GM12878 (cell line): ENCODE results near the gene GPR78. TPM values are rescaled to one million over a fixed set of nuclear protein-coding genes. Genes with fewer than 3 reads are reported as not detected.

ENCODE experiments used
- ATAC-seq: fragments of 200-7000 bp; cut with Tn5 transposase; 3 replicates; pipeline ENCODE4 v1.9.1; 2020; ENCODE audit warnings: mild to moderate bottlenecking, moderate library complexity
- BruUV-seq: library from RNA; stranded (reverse); fragments of 400-500 nt; replicated peaks from 2 replicates; lab custom pipeline; 2021; lab: Mats Ljungman, UMichigan
- CTCF ChIA-PET: fragments of 300-600 bp; sonication (Branson Sonifier 250); formaldehyde crosslinking; extraction: SDS; loops from one replicate; lab custom pipeline; 2021; ENCODE audit warnings: inconsistent platforms; lab: Yijun Ruan, JAX
- POLR2A ChIA-PET: fragments of 350-600 bp; formaldehyde crosslinking; extraction: SDS; loops from one replicate; lab custom pipeline; 2021; ENCODE audit warnings: inconsistent platforms; lab: Charles Lee
- RAD21 ChIA-PET: fragments of 300-600 bp; sonication (Branson Sonifier 250); formaldehyde crosslinking; loops from one replicate; lab custom pipeline; 2023; ENCODE audit warnings: antibody characterized with exemption; ENCODE audit not compliant: unreplicated experiment; lab: Charles Lee
- SMC1A ChIA-PET: fragments of 300-600 bp; sonication (Branson Sonifier 250); formaldehyde crosslinking; loops from one replicate; lab custom pipeline; 2023; ENCODE audit not compliant: unreplicated experiment, uncharacterized antibody; lab: Charles Lee
- DNase-seq: peaks from one replicate; pipeline ENCODE4 v3.0.0-alpha.2; 2011; ENCODE audit warnings: low read depth, low spot score
- FAIRE-seq: peaks from 3 replicates; lab custom pipeline; 2011; peaks lifted over from hg19 to GRCh38; lab: Jason Lieb, UNC
- H2AFZ ChIP-seq: 2 replicates; pipeline ENCODE4 v1.6.0; 2011; ENCODE audit warnings: low read depth, low read length, control low read depth; ENCODE audit not compliant: control insufficient read depth
- H3K27ac ChIP-seq: 2 replicates; pipeline ENCODE4 v1.5.1; 2011; ENCODE audit warnings: control low read depth; ENCODE audit not compliant: control insufficient read depth, insufficient read depth
- H3K27me3 ChIP-seq, 2 experiments: replicated peaks in 1 of 2; 2 replicates each; pipeline versions ENCODE4 v1.6.0 to v1.6.1; 2011; ENCODE audit warnings: low read length in 1 of 2; ENCODE audit not compliant: control insufficient read depth in 2 of 2, insufficient read depth in 2 of 2
- H3K36me3 ChIP-seq, 2 experiments: 2 replicates each; pipeline ENCODE4 v1.5.1; 2011; ENCODE audit warnings: low read length in 1 of 2; ENCODE audit not compliant: control insufficient read depth in 2 of 2, insufficient read depth in 2 of 2
- H3K4me1 ChIP-seq: 2 replicates; pipeline ENCODE4 v1.6.1; 2011; ENCODE audit warnings: mild to moderate bottlenecking, low read length, moderate library complexity, mixed read lengths; ENCODE audit not compliant: control insufficient read depth, insufficient read depth
- H3K4me2 ChIP-seq: 2 replicates; pipeline ENCODE4 v1.6.0; 2011; ENCODE audit warnings: control low read depth; ENCODE audit not compliant: control insufficient read depth, insufficient read depth
- H3K4me3 ChIP-seq: fragments of 200-600 bp; sonication (generic); 2 replicates; pipeline ENCODE4 v1.5.1; 2016
- H3K79me2 ChIP-seq: 2 replicates; pipeline ENCODE4 v1.6.0; 2011; ENCODE audit warnings: low read length; ENCODE audit not compliant: control insufficient read depth, insufficient read depth
- H3K9ac ChIP-seq: 2 replicates; pipeline ENCODE4 v1.8.0; 2011; ENCODE audit warnings: low read length, control low read depth, mixed read lengths; ENCODE audit not compliant: control insufficient read depth, insufficient read depth
- H3K9me3 ChIP-seq: replicated peaks from 3 replicates; pipeline ENCODE4 v1.5.1; 2011; ENCODE audit warnings: mild to moderate bottlenecking, low read length; ENCODE audit not compliant: control insufficient read depth, insufficient read depth
- H4K20me1 ChIP-seq: 2 replicates; pipeline ENCODE4 v1.6.0; 2011; ENCODE audit not compliant: control insufficient read depth, insufficient read depth
- BACH1 ChIP-seq: fragments of 450-650 bp; IDR thresholded peaks from 2 replicates; pipeline ENCODE4 v1.6.1; 2017; ENCODE audit warnings: mild to moderate bottlenecking, borderline replicate concordance
- E2F4 ChIP-seq: IDR thresholded peaks from 2 replicates; pipeline ENCODE4 v1.6.1; 2012; ENCODE audit warnings: low read depth, low read length, improper control_type of control experiment
- IRF3 ChIP-seq: fragments of 450-650 bp; IDR thresholded peaks from 2 replicates; pipeline ENCODE4 v1.6.1; 2014; ENCODE audit warnings: mild to moderate bottlenecking
- MTA2 ChIP-seq: fragments of 450-650 bp; IDR thresholded peaks from 2 replicates; pipeline ENCODE4 v1.6.1; 2016; ENCODE audit warnings: low read depth, mild to moderate bottlenecking, moderate library complexity
- MYC ChIP-seq: IDR thresholded peaks from 2 replicates; pipeline ENCODE4 v1.6.1; 2011; ENCODE audit warnings: mild to moderate bottlenecking, low read length, moderate library complexity, inconsistent platforms; ENCODE audit not compliant: insufficient read depth, insufficient replicate concordance, insufficient read length, severe bottlenecking
- SUPT20H ChIP-seq: IDR thresholded peaks from 2 replicates; pipeline ENCODE4 v1.6.1; 2011; ENCODE audit warnings: low read depth, mild to moderate bottlenecking, low read length, moderate library complexity, borderline replicate concordance; ENCODE audit not compliant: control insufficient read depth
- TARDBP ChIP-seq: IDR thresholded peaks from 2 replicates; pipeline ENCODE4 v1.6.1; 2016; ENCODE audit warnings: borderline replicate concordance
- USF2 ChIP-seq: IDR thresholded peaks from 2 replicates; pipeline ENCODE4 v1.6.1; 2011; ENCODE audit warnings: low read depth, low read length, improper control_type of control experiment, borderline replicate concordance
- ZZZ3 ChIP-seq: IDR thresholded peaks from 2 replicates; pipeline ENCODE4 v1.6.1; 2011; ENCODE audit warnings: low read depth; ENCODE audit not compliant: control insufficient read depth, insufficient read length
- WGBS: methylation state at CpG from one replicate; pipeline ENCODE4 v1.1.6; 2016; ENCODE audit warnings: low lambda C conversion rate; ENCODE audit not compliant: insufficient replicate concordance, insufficient coverage; ENCODE audit errors: missing lambda C conversion rate; 5-methylcytosine and 5-hydroxymethylcytosine counted together
- in situ Hi-C: fragments of 300-500 bp; cut with MboI; formaldehyde crosslinking; loops from 9 replicates; pipeline ENCODE4 v1.14.3; 2018; ENCODE audit warnings: mixed read lengths
- intact Hi-C: fragments of 100-400 bp; cut with micrococcal nuclease; formaldehyde crosslinking; loops from one replicate; pipeline ENCODE4 v1.14.2; 2022; ENCODE audit not compliant: unreplicated experiment
- polyA plus RNA-seq, 11 experiments: library from polyadenylated mRNA; depleted of rRNA in 4 of 11; unstranded in 6 of 11; stranded (reverse) in 5 of 11; fragments of >200 nt; fragmentation: Nextera tagmentation in 4 of 11; fragmentation: Illumina TruSeq in 1 of 11; extraction: Ambion mirVana in 4 of 11; extraction: Trizol in 1 of 11; gene quantifications; 1 replicate in 1 of 11; 2 replicates in 10 of 11; pipeline versions ENCODE4 v1.2.1 to v1.2.3, GENCODE V29; 2011 to 2016; ENCODE audit warnings: inconsistent platforms in 2 of 11, missing spikeins in 2 of 11, low read depth in 1 of 11
- total RNA-seq, 4 experiments: library from RNA; depleted of rRNA in 3 of 4; stranded (reverse); fragments of >200 nt in 3 of 4; fragmentation: Illumina TruSeq in 1 of 4; extraction: Trizol in 1 of 4; gene quantifications; 2 replicates each; pipeline versions ENCODE4 v1.2.1 to v1.2.3, GENCODE V29; 2013 to 2021

Gene GPR78
- total and polyA plus RNA-seq, 10 of the 15 experiments (the other 5 are each of a cell fraction or from before 2014, with no cell fraction given), result 0.03 TPM; not detected in 9

GRCh38 chr4:8544741-8545438 lies 35.3 kb upstream of the GPR78 start:
- no peak overlapping the region for H3K4me3 ChIP-seq
- intact Hi-C loops (no loop called here), in situ Hi-C loops (no loop called here)
- no peak overlapping the region for H3K27ac ChIP-seq
- RAD21 ChIA-PET, result no interaction called here
- 63% methylated on average over 32 of the region's 32 CpGs for WGBS
- POLR2A ChIA-PET, result no interaction called here
- H3K27me3 ChIP-seq, result no peaks in the 10 kb centered on the region
- no peaks in the 10 kb centered on the region for H4K20me1 ChIP-seq
- H3K79me2 ChIP-seq, result no peaks in the 10 kb centered on the region
- SMC1A ChIA-PET, result no interaction called here
- no peak overlapping the region for H3K4me2 ChIP-seq
- no peaks in the 10 kb centered on the region for H3K36me3 ChIP-seq
- CTCF ChIA-PET, result no interaction called here
- ATAC-seq, result no peak
- BruUV-seq, result no TSS peak
- H3K4me1 ChIP-seq, result no peaks in the 10 kb centered on the region
- no peak for FAIRE-seq
- TF ChIP-seq IRF3, result no peak
- TF ChIP-seq E2F4, result no peak
- no peak for TF ChIP-seq ZZZ3
- no peak overlapping the region for H2AFZ ChIP-seq
- no peak overlapping the region for H3K9ac ChIP-seq
- DNase-seq, result no peak
- no peaks in the 10 kb centered on the region for H3K9me3 ChIP-seq

GRCh38 chr4:8545439-8545765 lies 34.8 kb upstream of the GPR78 start:
- ATAC-seq, result no peak
- ChIA-PET RAD21 (no interaction called here), POLR2A (no interaction called here), SMC1A (no interaction called here), CTCF (no interaction called here)
- H3K27me3 ChIP-seq, result no peaks in the 10 kb centered on the region
- H3K9me3 ChIP-seq, result no peaks in the 10 kb centered on the region
- TF ChIP-seq BACH1, result no peak
- TF ChIP-seq MYC, result no peak
- TF ChIP-seq USF2, result no peak
- no peak for TF ChIP-seq TARDBP
- TF ChIP-seq SUPT20H, result no peak
- no peak for TF ChIP-seq MTA2
- no peak overlapping the region for H2AFZ ChIP-seq
- no TSS peak for BruUV-seq
- no peak overlapping the region for H3K9ac ChIP-seq
- no peak overlapping the region for H3K4me2 ChIP-seq
- H3K27ac ChIP-seq, result no peak overlapping the region
- H3K4me1 ChIP-seq, result no peaks in the 10 kb centered on the region
- intact Hi-C loops, result no loop called here
- no peaks in the 10 kb centered on the region for H3K36me3 ChIP-seq
- in situ Hi-C loops, result no loop called here
- H4K20me1 ChIP-seq, result no peaks in the 10 kb centered on the region
- H3K79me2 ChIP-seq, result no peaks in the 10 kb centered on the region
- FAIRE-seq, result no peak
- 39% methylated on average over 9 of the region's 9 CpGs for WGBS
- H3K4me3 ChIP-seq, result no peak overlapping the region
- no peak for DNase-seq
